ENCODE data around the gene AIG1. TPM values are rescaled to one million over a fixed set of nuclear protein-coding genes. Genes with fewer than 3 reads are reported as not detected.
"Not testable (repeated sequence)": the region's sequence is repeated elsewhere in the genome, so short reads cannot be mapped to it uniquely, and the experiment has no call there.

AIG1 gene
- total RNA-seq, 1 donor from 2014 or later, result 17.5 TPM

- TF ChIP-seq CTCF (IDR thresholded peaks at IDR 0.05; ENCODE audit: unreplicated experiment), result no peak
- H3K4me3 Mint-ChIP-seq (ENCODE audit: unreplicated experiment), result no peak overlapping the region
- H3K27me3 Mint-ChIP-seq (ENCODE audit: unreplicated experiment), result no peaks in the 10 kb centered on the region
- DNase-seq (ENCODE audit: low spot score), result no peak
- no peak overlapping the region for H3K27ac Mint-ChIP-seq (ENCODE audit: unreplicated experiment)
- no peaks in the 10 kb centered on the region for H3K4me1 Mint-ChIP-seq (ENCODE audit: unreplicated experiment)
- H3K9me3 Mint-ChIP-seq (ENCODE audit: unreplicated experiment), result peaks cover 7% of the 10 kb centered on the region
- H3K36me3 Mint-ChIP-seq (ENCODE audit: low read depth, unreplicated experiment), result peaks cover 9% of the 10 kb centered on the region
These were observed 74.6 kb downstream of the AIG1 start for GRCh38 chr6:143135325-143135724.

- Mint-ChIP-seq H3K4me1 (ENCODE audit: unreplicated experiment) (no peaks in the 10 kb centered on the region), H3K27me3 (ENCODE audit: unreplicated experiment) (no peaks in the 10 kb centered on the region), H3K27ac (ENCODE audit: unreplicated experiment) (no peak overlapping the region), H3K9me3 (ENCODE audit: unreplicated experiment) (peaks cover 3% of the 10 kb centered on the region), H3K36me3 (ENCODE audit: low read depth, unreplicated experiment) (peaks cover 5% of the 10 kb centered on the region), H3K4me3 (ENCODE audit: unreplicated experiment) (no peak overlapping the region)
- no peak for TF ChIP-seq CTCF (IDR thresholded peaks at IDR 0.05; ENCODE audit: unreplicated experiment)
- DNase-seq (ENCODE audit: low spot score), result no peak
These were observed 75.3 kb downstream of the AIG1 start for GRCh38 chr6:143135797-143136561.

GRCh38 chr6:143136647-143137046 is 76.0 kb downstream of the AIG1 start:
- Mint-ChIP-seq H3K9me3 (ENCODE audit: unreplicated experiment) (no peaks in the 10 kb centered on the region), H3K27me3 (ENCODE audit: unreplicated experiment) (no peaks in the 10 kb centered on the region), H3K4me1 (ENCODE audit: unreplicated experiment) (no peaks in the 10 kb centered on the region), H3K4me3 (ENCODE audit: unreplicated experiment) (no peak overlapping the region), H3K36me3 (ENCODE audit: low read depth, unreplicated experiment) (no peaks in the 10 kb centered on the region), H3K27ac (ENCODE audit: unreplicated experiment) (no peak overlapping the region)
- no peak for DNase-seq (ENCODE audit: low spot score)
- no peak for TF ChIP-seq CTCF (IDR thresholded peaks at IDR 0.05; ENCODE audit: unreplicated experiment)

GRCh38 chr6:143139239-143139784 is 78.6 kb downstream of the AIG1 start:
- no peaks in the 10 kb centered on the region for H3K4me1 Mint-ChIP-seq (ENCODE audit: unreplicated experiment)
- no peaks in the 10 kb centered on the region for H3K36me3 Mint-ChIP-seq (ENCODE audit: low read depth, unreplicated experiment)
- no peak for DNase-seq (ENCODE audit: low spot score)
- no peaks in the 10 kb centered on the region for H3K27me3 Mint-ChIP-seq (ENCODE audit: unreplicated experiment)
- no peaks in the 10 kb centered on the region for H3K9me3 Mint-ChIP-seq (ENCODE audit: unreplicated experiment)
- no peak for TF ChIP-seq CTCF (IDR thresholded peaks at IDR 0.05; ENCODE audit: unreplicated experiment)
- H3K27ac Mint-ChIP-seq (ENCODE audit: unreplicated experiment), result no peak overlapping the region
- no peak overlapping the region for H3K4me3 Mint-ChIP-seq (ENCODE audit: unreplicated experiment)

GRCh38 chr6:143139884-143140283 is 79.2 kb downstream of the AIG1 start:
- H3K4me1 Mint-ChIP-seq (ENCODE audit: unreplicated experiment); H3K4me3 Mint-ChIP-seq (ENCODE audit: unreplicated experiment); H3K9me3 Mint-ChIP-seq (ENCODE audit: unreplicated experiment); DNase-seq (ENCODE audit: low spot score); H3K27ac Mint-ChIP-seq (ENCODE audit: unreplicated experiment); H3K27me3 Mint-ChIP-seq (ENCODE audit: unreplicated experiment); H3K36me3 Mint-ChIP-seq (ENCODE audit: low read depth, unreplicated experiment): not testable (repeated sequence)

All from endothelial cell (in vitro differentiated cells).